ENCODE data around the gene F8. TPM values are rescaled to one million over a fixed set of nuclear protein-coding genes. Genes with fewer than 3 reads are reported as not detected.

F8 gene
- total and polyA plus RNA-seq, 10 of the 15 experiments (the other 5 are each of a cell fraction or from before 2014, with no cell fraction given), result 3.0 to 8.1 (median 5.1) TPM

DNA sequence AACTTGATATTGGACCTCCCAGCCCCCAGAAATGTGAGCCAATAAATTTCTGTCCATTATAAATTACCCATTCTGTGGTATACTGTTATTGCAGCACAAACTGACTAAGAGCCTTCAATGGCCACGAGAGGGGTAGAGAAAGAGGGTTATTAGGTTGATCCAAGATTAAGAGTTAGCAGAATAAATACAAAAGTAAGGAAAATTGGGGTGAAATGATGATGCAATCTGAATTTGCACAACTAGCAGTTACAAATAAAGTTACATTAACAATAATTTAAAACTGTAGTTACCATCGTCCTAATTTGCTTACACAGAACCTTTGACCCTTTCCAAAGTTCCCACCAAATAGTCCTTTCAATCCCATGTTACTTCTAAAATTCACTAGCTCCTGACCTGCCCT, 54.2 kb downstream of the F8 start:
- H4K20me1 ChIP-seq (ENCODE audit: control insufficient read depth, insufficient read depth), result no peaks in the 10 kb centered on the region
- no peaks in the 10 kb centered on the region for H3K27me3 ChIP-seq (replicated peaks in 1 of 2; ENCODE audit: control insufficient read depth in 2 of 2, insufficient read depth in 2 of 2, low read length in 1 of 2)
- ChIA-PET POLR2A (no interaction called here), SMC1A (ENCODE audit: uncharacterized antibody, unreplicated experiment) (no interaction called here), RAD21 (ENCODE audit: unreplicated experiment) (no interaction called here), CTCF (interaction anchor here (0.8 kb wide), 1 partner anchor 12 kb away, joined by 4 read pairs; no protein-coding TSS in a partner anchor)
- H3K79me2 ChIP-seq (ENCODE audit: control insufficient read depth, insufficient read depth, low read length), result no peaks in the 10 kb centered on the region
- no peak for DNase-seq (ENCODE audit: low read depth, low spot score)
- FAIRE-seq, result no peak
- no peak for ATAC-seq
- in situ Hi-C loops (cut with MboI) (no loop called here), intact Hi-C loops (cut with micrococcal nuclease; ENCODE audit: unreplicated experiment) (no loop called here)
- BruUV-seq (replicated peaks), result no TSS peak
- H3K9ac ChIP-seq (ENCODE audit: control insufficient read depth, insufficient read depth, low read length), result no peak overlapping the region
- no peak overlapping the region for H2AFZ ChIP-seq (ENCODE audit: control insufficient read depth, low read depth, low read length)
- no peak overlapping the region for H3K4me3 ChIP-seq
- H3K4me1 ChIP-seq (ENCODE audit: control insufficient read depth, insufficient read depth, low read length), result no peaks in the 10 kb centered on the region
- H3K4me2 ChIP-seq (ENCODE audit: control insufficient read depth, insufficient read depth), result no peak overlapping the region
- no peaks in the 10 kb centered on the region for H3K36me3 ChIP-seq (ENCODE audit: control insufficient read depth in 2 of 2, insufficient read depth in 2 of 2, low read length in 1 of 2)
- WGBS (ENCODE audit: insufficient coverage, insufficient replicate concordance, low lambda C conversion rate, missing lambda C conversion rate), result 0% methylated on average over 2 of the region's 2 CpGs
- no peak overlapping the region for H3K27ac ChIP-seq (ENCODE audit: control insufficient read depth, insufficient read depth)
- H3K9me3 ChIP-seq (replicated peaks; ENCODE audit: control insufficient read depth, insufficient read depth, low read length), result no peaks in the 10 kb centered on the region
- TF ChIP-seq PRDM15 (CRISPR knock-in tag; IDR thresholded peaks at IDR 0.05), result no peak
- TF ChIP-seq CBX5 (IDR thresholded peaks at IDR 0.05; ENCODE audit: low read depth), result no peak
- no peak for TF ChIP-seq RFX5 (IDR thresholded peaks at IDR 0.05; ENCODE audit: low read depth, low read length)
- TF ChIP-seq, protein P1, sequence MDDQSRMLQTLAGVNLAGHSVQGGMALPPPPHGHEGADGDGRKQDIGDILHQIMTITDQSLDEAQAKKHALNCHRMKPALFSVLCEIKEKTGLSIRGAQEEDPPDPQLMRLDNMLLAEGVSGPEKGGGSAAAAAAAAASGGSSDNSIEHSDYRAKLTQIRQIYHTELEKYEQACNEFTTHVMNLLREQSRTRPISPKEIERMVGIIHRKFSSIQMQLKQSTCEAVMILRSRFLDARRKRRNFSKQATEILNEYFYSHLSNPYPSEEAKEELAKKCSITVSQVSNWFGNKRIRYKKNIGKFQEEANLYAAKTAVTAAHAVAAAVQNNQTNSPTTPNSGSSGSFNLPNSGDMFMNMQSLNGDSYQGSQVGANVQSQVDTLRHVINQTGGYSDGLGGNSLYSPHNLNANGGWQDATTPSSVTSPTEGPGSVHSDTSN (IDR thresholded peaks at IDR 0.05; ENCODE audit: insufficient replicate concordance, low read depth, low read length), result no peak
- no peak for TF ChIP-seq ZSCAN29 (IDR thresholded peaks at IDR 0.05)
- TF ChIP-seq CHD4 (IDR thresholded peaks at IDR 0.05), result no peak
- TF ChIP-seq BCL11A (IDR thresholded peaks at IDR 0.05; ENCODE audit: low read depth, low read length), result no peak
- no peak for TF ChIP-seq ZNF592 (IDR thresholded peaks at IDR 0.05)
- no peak for TF ChIP-seq NFIC (IDR thresholded peaks at IDR 0.05; ENCODE audit: low read depth, low read length)
- no peak for TF ChIP-seq PML (IDR thresholded peaks at IDR 0.05; ENCODE audit: low read length)
- no peak for TF ChIP-seq NRF1 (conservative IDR thresholded peaks at IDR 0.05; ENCODE audit: low read depth, low read length)
- TF ChIP-seq SPI1 (IDR thresholded peaks at IDR 0.05; ENCODE audit: borderline replicate concordance, insufficient read depth, low read depth, low read length), result no peak
- TF ChIP-seq IKZF1 (conservative IDR thresholded peaks at IDR 0.05), result no peak
- TF ChIP-seq TBL1XR1 (IDR thresholded peaks at IDR 0.05; ENCODE audit: low read depth, low read length), result no peak
- TF ChIP-seq BRCA1 (IDR thresholded peaks at IDR 0.05; ENCODE audit: low read depth, low read length), result no peak
